HCT116 (cell line): Measurements from ENCODE around the gene PHACTR1.
"Not testable (repeated sequence)": the region's sequence is repeated elsewhere in the genome, so short reads cannot be mapped to it uniquely, and the experiment has no call there.

Source experiments
- CBX3 ChIP-seq: IDR thresholded peaks from 2 replicates; pipeline ENCODE4 v1.6.1; 2012; ENCODE audit warnings: low read depth
- CEBPB ChIP-seq: IDR thresholded peaks from 2 replicates; pipeline ENCODE4 v1.6.1; 2012; ENCODE audit warnings: low read depth
- CTCF ChIP-seq, 3 experiments: fragments of 200-600 bp in 1 of 3; sonication (generic) in 1 of 3; IDR thresholded peaks in 2 of 3; conservative IDR thresholded peaks in 1 of 3; 2 replicates each; pipeline ENCODE4 v1.5.1; 2012 to 2017; ENCODE audit warnings: low read depth in 2 of 3, low read length in 2 of 3, antibody characterized with exemption in 1 of 3, borderline replicate concordance in 1 of 3, control low read depth in 1 of 3, mild to moderate bottlenecking in 1 of 3, mixed read lengths in 1 of 3, mixed run types in 1 of 3, moderate library complexity in 1 of 3; ENCODE audit not compliant: insufficient read depth in 1 of 3
- EZH2 ChIP-seq: fragments of 200-600 bp; sonication (generic); IDR thresholded peaks from 2 replicates; pipeline ENCODE4 v1.6.1; 2017; ENCODE audit warnings: antibody characterized with exemption, mixed run types
- FOSL1 ChIP-seq: IDR thresholded peaks from 2 replicates; pipeline ENCODE4 v1.6.1; 2012; ENCODE audit warnings: low read depth
- POLR2A ChIP-seq: IDR thresholded peaks from 2 replicates; pipeline ENCODE4 v1.7.0; 2011; ENCODE audit warnings: borderline replicate concordance; ENCODE audit not compliant: insufficient read depth, insufficient read length; ENCODE audit errors: extremely low read depth
- POLR2AphosphoS5 ChIP-seq: IDR thresholded peaks from 2 replicates; pipeline ENCODE4 v1.6.1; 2011; ENCODE audit warnings: mild to moderate bottlenecking, low read depth, low read length, moderate library complexity
- REST ChIP-seq: IDR thresholded peaks from 2 replicates; pipeline ENCODE4 v1.6.1; 2012; ENCODE audit warnings: low read depth
- SIN3A ChIP-seq: IDR thresholded peaks from 2 replicates; pipeline ENCODE4 v1.6.1; 2012; ENCODE audit warnings: low read depth
- SP1 ChIP-seq: IDR thresholded peaks from 2 replicates; pipeline ENCODE4 v1.6.1; 2012; ENCODE audit warnings: low read depth

- TF ChIP-seq REST; CTCF (IDR thresholded peaks at IDR 0.05 in 2 of 3, conservative IDR thresholded peaks at IDR 0.05 in 1 of 3; ENCODE audit: borderline replicate concordance in 1 of 3, insufficient read depth in 1 of 3, low read depth in 2 of 3, low read length in 2 of 3); POLR2A; SP1; CEBPB; SIN3A; EZH2; CBX3; FOSL1; POLR2AphosphoS5: not testable (repeated sequence)
These were observed 14.2 kb downstream of the PHACTR1 start for GRCh38 chr6:12730809-12731208.
